ENCODE measurements around the gene ANKRD1.
"Not testable (repeated sequence)": the region's sequence is repeated elsewhere in the genome, so short reads cannot be mapped to it uniquely, and the experiment has no call there.

ANKRD1 gene

GRCh38 chr10:90920986-90921666 lies at the start of gene ANKRD1:
Gene ANKRD1 (minus strand): TSS chr10:90921087. CDS start chr10:90921027, 60 bp downstream.
- DNase-seq = no peak

- no peak for DNase-seq
Observed at GRCh38 chr10:90969947-90970673, 49.2 kb upstream of the ANKRD1 start.

- DNase-seq = no peak
Observed at GRCh38 chr10:90969121-90969534, 48.2 kb upstream of the ANKRD1 start.

GRCh38 chr10:90968328-90969081 lies 47.6 kb upstream of the ANKRD1 start:
- no peak for DNase-seq

- no peak for DNase-seq
Observed at GRCh38 chr10:90967865-90968264, 47.0 kb upstream of the ANKRD1 start.

- no peak for DNase-seq
Observed at GRCh38 chr10:90966146-90966545, 45.3 kb upstream of the ANKRD1 start.

GRCh38 chr10:90965720-90966119 lies 44.8 kb upstream of the ANKRD1 start:
- DNase-seq = no peak

- DNase-seq = no peak
Observed at GRCh38 chr10:90964781-90965465, 44.0 kb upstream of the ANKRD1 start.

- no peak for DNase-seq
Observed at GRCh38 chr10:90963331-90963730, 42.4 kb upstream of the ANKRD1 start.

- no peak for DNase-seq
Observed at GRCh38 chr10:90960355-90960814, 39.5 kb upstream of the ANKRD1 start.

GRCh38 chr10:90959826-90960225 lies 38.9 kb upstream of the ANKRD1 start:
- DNase-seq = no peak

- no peak for DNase-seq
Observed at GRCh38 chr10:90958781-90959180, 37.9 kb upstream of the ANKRD1 start.

GRCh38 chr10:90947030-90947960 lies 26.4 kb upstream of the ANKRD1 start:
- peak; percentile 2 for DNase-seq

- no peak for DNase-seq
Observed at GRCh38 chr10:90945491-90946070, 24.7 kb upstream of the ANKRD1 start.

- DNase-seq = no peak
Observed at GRCh38 chr10:90944749-90945148, 23.9 kb upstream of the ANKRD1 start.

- DNase-seq = not testable (repeated sequence)
Observed at GRCh38 chr10:90942980-90943379, 22.1 kb upstream of the ANKRD1 start.

- no peak for DNase-seq
Observed at GRCh38 chr10:90939648-90940047, 18.8 kb upstream of the ANKRD1 start.

- DNase-seq = no peak
Observed at GRCh38 chr10:90939116-90939515, 18.2 kb upstream of the ANKRD1 start.

GRCh38 chr10:90937645-90938258 lies 16.9 kb upstream of the ANKRD1 start:
- no peak for DNase-seq

- no peak for DNase-seq
Observed at GRCh38 chr10:90936276-90936659, 15.4 kb upstream of the ANKRD1 start.
